ENCODE results near the gene MAPK8IP3.

DNA sequence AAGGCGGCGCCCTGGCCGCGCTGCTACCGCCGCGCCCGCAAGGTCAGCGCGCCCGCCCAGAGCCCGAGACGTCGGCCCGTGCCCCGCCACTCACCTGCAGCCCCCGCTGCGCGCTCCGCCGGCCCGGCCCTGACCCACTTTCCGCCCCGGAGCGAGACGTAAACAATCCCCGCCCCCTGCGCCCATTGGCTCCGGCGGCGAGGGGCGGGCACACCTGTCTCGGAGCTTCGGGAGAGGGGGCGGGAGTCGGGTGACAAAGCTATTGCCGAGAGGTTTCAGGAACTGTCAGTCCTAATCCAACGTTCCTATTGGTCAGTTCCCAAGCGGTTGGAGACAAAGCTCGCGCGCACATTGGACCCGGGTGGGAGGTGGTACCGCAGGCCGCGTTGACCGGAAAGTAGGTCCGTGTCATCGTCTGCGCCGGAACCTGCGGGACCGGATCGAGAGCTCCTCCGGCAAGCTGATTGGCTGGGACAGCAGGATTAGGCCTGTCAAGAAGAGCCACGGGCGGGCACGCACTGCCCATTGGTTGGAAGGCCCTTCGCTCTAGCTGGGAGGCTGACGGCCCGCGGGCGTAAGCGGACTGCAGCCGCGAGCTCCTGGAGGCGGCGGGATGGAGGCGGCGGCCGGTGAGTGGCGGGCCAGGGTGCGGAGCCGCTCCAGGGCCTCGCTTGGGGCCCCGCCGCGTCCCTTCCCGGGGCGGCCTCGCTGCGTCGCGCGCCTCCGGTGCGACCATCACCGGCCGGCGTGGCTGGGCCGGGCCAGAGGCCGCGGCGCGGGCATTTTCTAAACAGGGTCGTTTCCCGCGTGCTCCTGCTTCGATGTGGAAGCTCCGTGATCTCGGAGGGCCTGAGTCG, 76.6 kb downstream of the MAPK8IP3 start, which contains the start of the genes NUBP2 and SPSB3:
- TF ChIP-seq, protein P1, sequence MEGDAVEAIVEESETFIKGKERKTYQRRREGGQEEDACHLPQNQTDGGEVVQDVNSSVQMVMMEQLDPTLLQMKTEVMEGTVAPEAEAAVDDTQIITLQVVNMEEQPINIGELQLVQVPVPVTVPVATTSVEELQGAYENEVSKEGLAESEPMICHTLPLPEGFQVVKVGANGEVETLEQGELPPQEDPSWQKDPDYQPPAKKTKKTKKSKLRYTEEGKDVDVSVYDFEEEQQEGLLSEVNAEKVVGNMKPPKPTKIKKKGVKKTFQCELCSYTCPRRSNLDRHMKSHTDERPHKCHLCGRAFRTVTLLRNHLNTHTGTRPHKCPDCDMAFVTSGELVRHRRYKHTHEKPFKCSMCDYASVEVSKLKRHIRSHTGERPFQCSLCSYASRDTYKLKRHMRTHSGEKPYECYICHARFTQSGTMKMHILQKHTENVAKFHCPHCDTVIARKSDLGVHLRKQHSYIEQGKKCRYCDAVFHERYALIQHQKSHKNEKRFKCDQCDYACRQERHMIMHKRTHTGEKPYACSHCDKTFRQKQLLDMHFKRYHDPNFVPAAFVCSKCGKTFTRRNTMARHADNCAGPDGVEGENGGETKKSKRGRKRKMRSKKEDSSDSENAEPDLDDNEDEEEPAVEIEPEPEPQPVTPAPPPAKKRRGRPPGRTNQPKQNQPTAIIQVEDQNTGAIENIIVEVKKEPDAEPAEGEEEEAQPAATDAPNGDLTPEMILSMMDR (IDR thresholded peaks at IDR 0.05), result no peak
- no peak for TF ChIP-seq EZH2 (IDR thresholded peaks at IDR 0.05; ENCODE audit: borderline replicate concordance, insufficient read depth, low read depth, low read length, poor library complexity, severe bottlenecking)
